HepG2 (cell line): ENCODE data around the gene STK39. TPM values are rescaled to one million over a fixed set of nuclear protein-coding genes. Genes with fewer than 3 reads are reported as not detected.
A peak's percentile ranks its signal among the peaks of the same experiment; 100 is the strongest.

ENCODE experiments used
- ATAC-seq: fragments of 200-7000 bp; cut with Tn5 transposase; 3 replicates; pipeline ENCODE4 v1.9.1; 2020; ENCODE audit warnings: mild to moderate bottlenecking, moderate library complexity
- BruUV-seq: library from RNA; stranded (reverse); fragments of 400-500 nt; replicated peaks from 2 replicates; lab custom pipeline; 2021; lab: Mats Ljungman, UMichigan
- CTCF ChIA-PET: fragments of 300-600 bp; formaldehyde crosslinking; extraction: SDS; loops from one replicate; lab custom pipeline; 2021; ENCODE audit warnings: low total read pairs, inconsistent platforms, low intra/inter-chr PET ratio; lab: Yijun Ruan, JAX
- POLR2A ChIA-PET: fragments of 350-600 bp; sonication (Branson Sonifier 250); formaldehyde crosslinking; loops from one replicate; lab custom pipeline; 2020; ENCODE audit warnings: antibody characterized with exemption, inconsistent platforms; lab: Yijun Ruan, JAX
- DNase-seq: peaks from one replicate; pipeline ENCODE4 v3.0.0-alpha.2; 2015; ENCODE audit warnings: low spot score
- FAIRE-seq: peaks from 3 replicates; lab custom pipeline; 2011; peaks lifted over from hg19 to GRCh38; lab: Jason Lieb, UNC
- H2AFZ ChIP-seq: one replicate; pipeline ENCODE4 v1.6.1; 2011; ENCODE audit warnings: low read length, inconsistent platforms
- H3K27ac ChIP-seq: fragments of 300-600 bp; 3 replicates; pipeline ENCODE4 v1.8.0; 2011; ENCODE audit warnings: mixed run types, mild to moderate bottlenecking, mixed read lengths, low read length, inconsistent platforms; ENCODE audit not compliant: insufficient read depth; ENCODE audit errors: extremely low read length
- H3K27me3 ChIP-seq, 2 experiments: fragments of 200-600 bp in 1 of 2; 2 replicates in 1 of 2; 3 replicates in 1 of 2; pipeline versions ENCODE4 v1.6.0 to v1.8.0; 2011; ENCODE audit warnings: low read length in 2 of 2, mild to moderate bottlenecking in 2 of 2, moderate library complexity in 2 of 2, inconsistent platforms in 1 of 2; ENCODE audit not compliant: insufficient read depth in 2 of 2, control insufficient read depth in 1 of 2
- H3K36me3 ChIP-seq, 2 experiments: fragments of 200-600 bp in 1 of 2; replicated peaks in 1 of 2; 2 replicates in 1 of 2; 3 replicates in 1 of 2; pipeline versions ENCODE4 v1.5.1 to v1.8.0; 2011; ENCODE audit warnings: low read length in 2 of 2, inconsistent platforms in 1 of 2; ENCODE audit not compliant: insufficient read depth in 2 of 2, control insufficient read depth in 1 of 2
- H3K4me1 ChIP-seq: 2 replicates; pipeline ENCODE4 v1.5.1; 2012; ENCODE audit warnings: low read length, inconsistent platforms; ENCODE audit not compliant: insufficient read depth
- H3K4me2 ChIP-seq: 2 replicates; pipeline ENCODE4 v1.6.0; 2011; ENCODE audit warnings: low read depth, low read length, inconsistent platforms
- H3K4me3 ChIP-seq, 3 experiments: fragments of 200-600 bp in 1 of 3; sonication (generic), shearing (Covaris generic) in 1 of 3; replicated peaks in 1 of 3; 2 replicates each; pipeline ENCODE4 v1.5.1; 2011 to 2016; ENCODE audit warnings: low read length in 3 of 3, inconsistent platforms in 2 of 3, low read depth in 2 of 3, mild to moderate bottlenecking in 2 of 3, control low read depth in 1 of 3, mixed read lengths in 1 of 3; ENCODE audit not compliant: insufficient read depth in 1 of 3
- H3K79me2 ChIP-seq: one replicate; pipeline ENCODE4 v1.6.1; 2011; ENCODE audit warnings: low read length, inconsistent platforms; ENCODE audit not compliant: insufficient read depth
- H3K9ac ChIP-seq: 2 replicates; pipeline ENCODE4 v1.6.0; 2011; ENCODE audit warnings: mild to moderate bottlenecking, low read depth, low read length, inconsistent platforms; ENCODE audit not compliant: insufficient read depth
- H3K9me3 ChIP-seq: 2 replicates; pipeline ENCODE4 v1.5.1; 2012; ENCODE audit warnings: mild to moderate bottlenecking, low read length
- H4K20me1 ChIP-seq: 2 replicates; pipeline ENCODE4 v1.6.0; 2011; ENCODE audit warnings: inconsistent platforms, mild to moderate bottlenecking, low read length, moderate library complexity; ENCODE audit not compliant: insufficient read depth
- EP300 ChIP-seq, 3 experiments: sonication (generic) in 1 of 3; formaldehyde crosslinking in 1 of 3; IDR thresholded peaks; 2 replicates each; pipeline versions ENCODE4 v1.5.1 to v1.6.1; 2011 to 2020; ENCODE audit warnings: low read depth in 2 of 3, low read length in 2 of 3, borderline replicate concordance in 1 of 3, improper control_type of control experiment in 1 of 3, mild to moderate bottlenecking in 1 of 3, missing genetic modification reagents in 1 of 3, moderate library complexity in 1 of 3
- ESRRA ChIP-seq: sonication (generic); formaldehyde crosslinking; IDR thresholded peaks from 2 replicates; pipeline ENCODE4 v1.5.1; 2020; ENCODE audit warnings: mild to moderate bottlenecking, low read depth, missing genetic modification reagents
- HNRNPLL ChIP-seq: fragments of 200-400 bp; formaldehyde crosslinking; IDR thresholded peaks from 2 replicates; pipeline ENCODE4 v1.6.1; 2017; ENCODE audit warnings: mild to moderate bottlenecking, low read depth, low read length; ENCODE audit not compliant: poor library complexity, severe bottlenecking
- NAIF1 ChIP-seq: sonication (generic); formaldehyde crosslinking; IDR thresholded peaks from 2 replicates; pipeline ENCODE4 v1.5.0; 2020; ENCODE audit warnings: mild to moderate bottlenecking, missing genetic modification reagents, borderline replicate concordance
- NRL ChIP-seq: sonication (generic); formaldehyde crosslinking; IDR thresholded peaks from 2 replicates; pipeline ENCODE4 v1.5.0; 2020; ENCODE audit warnings: missing genetic modification reagents, mild to moderate bottlenecking, moderate library complexity, borderline replicate concordance
- SETDB1 ChIP-seq: sonication (generic); formaldehyde crosslinking; IDR thresholded peaks from 2 replicates; pipeline ENCODE4 v1.5.1; 2020; ENCODE audit warnings: missing genetic modification reagents, mild to moderate bottlenecking, borderline replicate concordance
- SNAPC2 ChIP-seq: sonication (generic); formaldehyde crosslinking; IDR thresholded peaks from 2 replicates; pipeline ENCODE4 v1.8.1; 2022; ENCODE audit warnings: mild to moderate bottlenecking, missing genetic modification reagents
- SPEN ChIP-seq: sonication (generic); formaldehyde crosslinking; IDR thresholded peaks from 2 replicates; pipeline ENCODE4 v1.5.1; 2020; ENCODE audit warnings: low read depth, mild to moderate bottlenecking, missing genetic modification reagents
- ZNF24 ChIP-seq: fragments of 450-650 bp; IDR thresholded peaks from 2 replicates; pipeline ENCODE4 v1.6.1; 2017; ENCODE audit warnings: antibody characterized with exemption, mild to moderate bottlenecking
- ZNF432 ChIP-seq: sonication (generic); formaldehyde crosslinking; IDR thresholded peaks from 2 replicates; pipeline ENCODE4 v1.5.0; 2020; ENCODE audit warnings: missing genetic modification reagents, mild to moderate bottlenecking, borderline replicate concordance
- whole genome bisulfite sequencing: methylation state at CpG from one replicate; pipeline ENCODE4 v1.1.6; 2017; ENCODE audit warnings: low lambda C conversion rate; 5-methylcytosine and 5-hydroxymethylcytosine counted together
- in situ Hi-C: cut with HindIII; loops from 2 replicates; pipeline ENCODE4 v1.10.0; 2017; ENCODE audit warnings: low pct_unique_long_range_greater_than_20kb; ENCODE audit not compliant: extremely low pct_ligation_motif_present
- intact Hi-C: fragments of 100-400 bp; cut with micrococcal nuclease; formaldehyde crosslinking; loops from one replicate; pipeline ENCODE4 v1.10.0; 2022; ENCODE audit not compliant: unreplicated experiment
- polyA plus RNA-seq, 8 experiments: library from polyadenylated mRNA; depleted of rRNA in 3 of 8; stranded (reverse) in 7 of 8; unstranded in 1 of 8; fragments of >200 nt; fragmentation: Illumina TruSeq in 4 of 8; extraction: Trizol in 4 of 8; gene quantifications; 2 replicates each; pipeline versions ENCODE4 v1.2.1 to v1.2.3, GENCODE V29; 2011 to 2016; ENCODE audit warnings: low read depth in 4 of 8, missing spikeins in 1 of 8, mixed read lengths in 1 of 8; ENCODE audit not compliant: insufficient read depth in 1 of 8
- total RNA-seq, 5 experiments: library from RNA; depleted of rRNA; stranded (reverse); fragments of >200 nt; fragmentation: Illumina TruSeq; extraction: Trizol; gene quantifications; 2 replicates each; pipeline ENCODE4 v1.2.3, GENCODE V29; 2016; ENCODE audit warnings: low read depth in 1 of 5
- TF ChIP-seq, protein P1 (sequence below): sonication (generic); formaldehyde crosslinking; IDR thresholded peaks from 2 replicates; pipeline ENCODE4 v1.4.0; 2020; ENCODE audit warnings: missing genetic modification reagents
- TF ChIP-seq, protein P2 (sequence below): sonication (generic); formaldehyde crosslinking; IDR thresholded peaks from 2 replicates; pipeline ENCODE4 v1.5.0; 2020; ENCODE audit warnings: missing genetic modification reagents
- TF ChIP-seq, protein P3 (sequence below): sonication (generic); formaldehyde crosslinking; IDR thresholded peaks from 2 replicates; pipeline ENCODE4 v1.9.0; 2021; ENCODE audit warnings: missing genetic modification reagents, mild to moderate bottlenecking, borderline replicate concordance

Gene STK39
- total and polyA plus RNA-seq, 2 of the 13 experiments (the other 11 are each of a cell fraction or from before 2014, with no cell fraction given) = 27.3 to 38.4 TPM

DNA sequence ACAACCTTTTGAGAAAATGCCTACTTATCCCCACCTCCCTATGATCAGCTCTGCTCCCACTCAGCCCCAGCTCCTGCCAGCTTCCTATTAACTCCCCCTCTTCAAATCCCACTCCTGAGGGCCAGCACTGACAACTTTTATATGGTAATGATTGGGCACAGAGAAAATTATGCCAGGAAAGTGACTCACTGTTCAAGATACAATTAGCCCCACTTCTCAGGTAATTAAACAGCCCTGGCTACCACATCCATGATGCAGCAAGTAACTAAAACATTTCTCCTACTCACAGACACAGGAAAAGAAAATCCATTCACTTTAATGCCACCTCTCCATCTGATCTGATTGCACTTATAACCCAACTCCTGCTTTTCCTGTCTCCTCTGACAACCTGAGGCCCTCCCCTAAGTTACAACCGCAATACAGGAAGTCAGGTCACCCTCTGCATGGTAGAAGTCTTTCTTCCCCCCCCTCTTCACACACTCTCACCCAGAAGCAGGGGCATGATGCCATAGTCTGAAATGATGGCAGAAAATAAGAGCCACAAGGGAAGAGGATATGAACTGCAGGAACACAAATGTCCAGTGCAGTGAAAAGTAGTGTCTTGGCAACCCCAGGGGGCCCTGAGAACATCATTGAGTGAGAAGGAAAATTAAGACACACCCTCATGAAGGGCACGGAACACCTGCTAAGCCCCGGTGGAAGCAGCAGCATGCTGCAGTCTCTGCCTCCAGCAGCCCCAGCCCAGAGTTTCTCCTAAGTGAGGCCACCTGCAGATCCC is 54.4 kb downstream of the STK39 start (continued):
- TF ChIP-seq EP300 (IDR thresholded peaks at IDR 0.05; ENCODE audit: low read depth in 2 of 2, low read length in 2 of 2) (no peak), EP300 (CRISPR knock-in tag; IDR thresholded peaks at IDR 0.05; ENCODE audit: borderline replicate concordance) (no peak)

DNA sequence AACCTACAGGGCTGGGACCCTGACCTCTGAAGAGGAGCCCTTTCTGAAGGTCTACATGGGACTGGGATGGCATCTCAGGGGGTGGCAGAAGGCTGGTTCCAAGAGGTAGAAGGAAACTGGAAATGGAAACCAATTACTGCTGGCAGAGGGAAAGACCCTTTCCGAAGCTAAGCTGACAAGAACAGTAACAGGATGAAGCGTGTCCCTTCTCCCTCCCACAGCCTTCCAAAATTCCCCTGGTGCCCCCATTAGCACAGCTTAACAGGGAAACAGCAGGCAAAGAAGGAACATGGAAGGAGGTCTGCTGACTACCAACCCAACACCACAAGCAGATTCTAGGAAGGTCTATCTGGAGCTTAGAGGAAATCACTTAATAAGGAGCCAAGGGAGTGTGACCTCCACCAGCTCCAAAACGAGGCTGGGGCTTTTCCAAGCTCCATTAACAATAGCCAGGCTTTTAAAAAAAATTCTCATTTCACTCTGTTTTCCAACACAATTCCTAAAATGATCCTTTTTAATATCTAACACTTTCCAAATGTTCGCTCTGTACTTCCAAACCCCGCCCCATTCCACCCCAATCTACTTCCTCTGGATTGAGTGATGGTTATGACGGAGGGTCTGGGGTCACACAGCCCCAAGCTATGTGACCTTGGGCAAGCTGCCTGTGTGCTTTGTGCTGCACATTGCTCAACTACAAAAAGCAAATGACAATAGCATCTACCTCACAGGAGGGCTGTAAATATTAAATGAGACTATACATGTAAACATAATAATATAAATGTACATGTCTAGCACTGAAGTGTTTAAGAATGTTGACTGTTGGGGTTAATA is 55.2 kb downstream of the STK39 start:
- intact Hi-C loops (loop anchor here (2.0 to 5.0 kb wide), 3 partner anchors 25 to 55 kb away; partner anchors contain the start of gene STK39), in situ Hi-C loops (no loop called here)
- peak; percentile 88 for DNase-seq
- H3K27me3 ChIP-seq = no peaks in the 10 kb centered on the region
- H3K79me2 ChIP-seq = peaks cover 66% of the 10 kb centered on the region
- CTCF ChIA-PET = no interaction called here
- peak overlapping the region; percentile 72 for H3K4me2 ChIP-seq
- no peak overlapping the region for H2AFZ ChIP-seq
- no peaks in the 10 kb centered on the region for H4K20me1 ChIP-seq
- peaks cover 96% of the 10 kb centered on the region for H3K4me1 ChIP-seq
- peaks cover 5% of the 10 kb centered on the region in 2 experiments; a peak in 3 of 5 replicates for H3K36me3 ChIP-seq
- peak overlapping the region; percentile 87 for H3K27ac ChIP-seq
- BruUV-seq = no TSS peak
- POLR2A ChIA-PET = interaction anchor here (0.8 to 4.5 kb wide), 9 partner anchors 10 to 571 kb away, joined by 3 to 59 read pairs (median 5); no protein-coding TSS in a partner anchor
- no peaks in the 10 kb centered on the region for H3K9me3 ChIP-seq
- ATAC-seq = peak; percentile 21
- H3K4me3 ChIP-seq = peak overlapping the region in 1 of 3 experiments; percentile 4; a peak in 1 of 6 replicates
- FAIRE-seq = peak; percentile 23
- peak overlapping the region; percentile 65 for H3K9ac ChIP-seq
- WGBS = 65% methylated on average over 6 of the region's 6 CpGs
- TF ChIP-seq, protein P1, sequence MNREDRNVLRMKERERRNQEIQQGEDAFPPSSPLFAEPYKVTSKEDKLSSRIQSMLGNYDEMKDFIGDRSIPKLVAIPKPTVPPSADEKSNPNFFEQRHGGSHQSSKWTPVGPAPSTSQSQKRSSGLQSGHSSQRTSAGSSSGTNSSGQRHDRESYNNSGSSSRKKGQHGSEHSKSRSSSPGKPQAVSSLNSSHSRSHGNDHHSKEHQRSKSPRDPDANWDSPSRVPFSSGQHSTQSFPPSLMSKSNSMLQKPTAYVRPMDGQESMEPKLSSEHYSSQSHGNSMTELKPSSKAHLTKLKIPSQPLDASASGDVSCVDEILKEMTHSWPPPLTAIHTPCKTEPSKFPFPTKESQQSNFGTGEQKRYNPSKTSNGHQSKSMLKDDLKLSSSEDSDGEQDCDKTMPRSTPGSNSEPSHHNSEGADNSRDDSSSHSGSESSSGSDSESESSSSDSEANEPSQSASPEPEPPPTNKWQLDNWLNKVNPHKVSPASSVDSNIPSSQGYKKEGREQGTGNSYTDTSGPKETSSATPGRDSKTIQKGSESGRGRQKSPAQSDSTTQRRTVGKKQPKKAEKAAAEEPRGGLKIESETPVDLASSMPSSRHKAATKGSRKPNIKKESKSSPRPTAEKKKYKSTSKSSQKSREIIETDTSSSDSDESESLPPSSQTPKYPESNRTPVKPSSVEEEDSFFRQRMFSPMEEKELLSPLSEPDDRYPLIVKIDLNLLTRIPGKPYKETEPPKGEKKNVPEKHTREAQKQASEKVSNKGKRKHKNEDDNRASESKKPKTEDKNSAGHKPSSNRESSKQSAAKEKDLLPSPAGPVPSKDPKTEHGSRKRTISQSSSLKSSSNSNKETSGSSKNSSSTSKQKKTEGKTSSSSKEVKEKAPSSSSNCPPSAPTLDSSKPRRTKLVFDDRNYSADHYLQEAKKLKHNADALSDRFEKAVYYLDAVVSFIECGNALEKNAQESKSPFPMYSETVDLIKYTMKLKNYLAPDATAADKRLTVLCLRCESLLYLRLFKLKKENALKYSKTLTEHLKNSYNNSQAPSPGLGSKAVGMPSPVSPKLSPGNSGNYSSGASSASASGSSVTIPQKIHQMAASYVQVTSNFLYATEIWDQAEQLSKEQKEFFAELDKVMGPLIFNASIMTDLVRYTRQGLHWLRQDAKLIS = 0 out of 2 replicates have a peak, but pooled peaks have one; percentile 23
- TF ChIP-seq SPEN (no peak), ZNF432 (CRISPR knock-in tag) (no peak), ZNF24 (no peak), NRL (no peak), ESRRA (CRISPR knock-in tag) (peak; percentile 79), HNRNPLL (no peak), SETDB1 (CRISPR knock-in tag) (no peak), NAIF1 (CRISPR knock-in tag) (no peak), SNAPC2 (CRISPR knock-in tag) (no peak; the same call in 1 of the 2 replicates)
- TF ChIP-seq, protein P2, sequence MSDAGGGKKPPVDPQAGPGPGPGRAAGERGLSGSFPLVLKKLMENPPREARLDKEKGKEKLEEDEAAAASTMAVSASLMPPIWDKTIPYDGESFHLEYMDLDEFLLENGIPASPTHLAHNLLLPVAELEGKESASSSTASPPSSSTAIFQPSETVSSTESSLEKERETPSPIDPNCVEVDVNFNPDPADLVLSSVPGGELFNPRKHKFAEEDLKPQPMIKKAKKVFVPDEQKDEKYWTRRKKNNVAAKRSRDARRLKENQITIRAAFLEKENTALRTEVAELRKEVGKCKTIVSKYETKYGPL (CRISPR knock-in tag) = no peak
- TF ChIP-seq, protein P3, sequence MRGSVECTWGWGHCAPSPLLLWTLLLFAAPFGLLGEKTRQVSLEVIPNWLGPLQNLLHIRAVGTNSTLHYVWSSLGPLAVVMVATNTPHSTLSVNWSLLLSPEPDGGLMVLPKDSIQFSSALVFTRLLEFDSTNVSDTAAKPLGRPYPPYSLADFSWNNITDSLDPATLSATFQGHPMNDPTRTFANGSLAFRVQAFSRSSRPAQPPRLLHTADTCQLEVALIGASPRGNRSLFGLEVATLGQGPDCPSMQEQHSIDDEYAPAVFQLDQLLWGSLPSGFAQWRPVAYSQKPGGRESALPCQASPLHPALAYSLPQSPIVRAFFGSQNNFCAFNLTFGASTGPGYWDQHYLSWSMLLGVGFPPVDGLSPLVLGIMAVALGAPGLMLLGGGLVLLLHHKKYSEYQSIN = no peak
